NCI-H1048 (cell line): ENCODE results near the gene MIPOL1.

Source experiments
- DNase-seq: peaks from one replicate; lab custom pipeline; 2025; lab: John Stamatoyannopoulos, UW

MIPOL1 gene

GRCh38 chr14:37597914-37598746 is 400.4 kb downstream of the MIPOL1 start:
- no peak for DNase-seq

GRCh38 chr14:37598747-37599506 is 401.2 kb downstream of the MIPOL1 start:
- no peak for DNase-seq

GRCh38 chr14:37599507-37600368 is 402.0 kb downstream of the MIPOL1 start:
- DNase-seq = no peak

- no peak for DNase-seq
Observed at GRCh38 chr14:37600880-37601741, 403.4 kb downstream of the MIPOL1 start.

GRCh38 chr14:37601865-37602264 is 404.1 kb downstream of the MIPOL1 start:
- no peak for DNase-seq
